DMS114 treated with DMSO at 0.1 percent for 48 hours (cell line): ENCODE measurements around the gene OTOA.
"Not testable (repeated sequence)": the region's sequence is repeated elsewhere in the genome, so short reads cannot be mapped to it uniquely, and the experiment has no call there.

Source experiments
- DNase-seq: peaks from one replicate; lab custom pipeline; 2025; ENCODE audit not compliant: unreplicated experiment; lab: John Stamatoyannopoulos, UW

OTOA gene

DNA sequence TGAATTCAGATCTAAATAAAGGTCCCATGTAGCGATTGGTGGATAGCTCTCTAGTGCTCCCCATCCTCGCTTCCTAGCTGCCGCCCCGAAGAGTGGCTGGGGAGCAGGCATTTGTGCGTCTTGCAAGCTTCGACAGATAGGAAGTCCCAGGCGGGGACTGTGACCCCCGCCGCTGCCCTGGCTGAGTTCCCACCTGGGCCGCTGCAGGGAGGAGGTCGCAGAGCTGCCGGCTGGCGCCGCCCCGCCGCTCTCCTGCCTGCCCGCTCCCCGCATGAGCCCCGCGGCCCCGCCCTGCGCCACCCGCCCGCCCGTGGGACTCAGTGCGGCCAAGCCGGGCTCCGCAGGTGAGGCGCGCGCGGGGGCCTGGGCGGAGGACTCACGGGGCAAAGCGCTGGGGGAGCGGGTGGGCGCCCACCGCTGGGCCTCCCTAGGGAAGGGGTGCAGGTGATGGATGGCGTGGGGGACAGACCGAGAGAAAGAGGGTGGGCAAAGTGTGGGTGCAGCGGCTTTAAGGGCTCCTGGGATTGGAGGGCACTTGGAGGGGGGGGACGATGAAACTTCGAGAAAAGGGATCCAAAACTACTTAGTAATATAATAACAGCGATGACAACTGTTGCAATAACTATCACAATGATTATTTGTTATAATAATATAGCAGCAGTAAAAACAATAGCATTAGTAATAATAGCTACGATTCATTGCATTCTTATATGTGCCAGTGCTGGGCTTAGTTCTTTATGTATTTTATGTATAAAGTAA, at the start of gene OTOA:
Gene OTOA, plus strand, starts transcription at position 80 of the 759 bp plus-strand sequence. CDS start 14,547 bp downstream, outside the sequence.
- no peak for DNase-seq

GRCh38 chr16:21614896-21615295, 48.9 kb upstream of the OTOA start:
- no peak for DNase-seq

GRCh38 chr16:21617607-21618006, 46.2 kb upstream of the OTOA start:
- DNase-seq = no peak

DNA sequence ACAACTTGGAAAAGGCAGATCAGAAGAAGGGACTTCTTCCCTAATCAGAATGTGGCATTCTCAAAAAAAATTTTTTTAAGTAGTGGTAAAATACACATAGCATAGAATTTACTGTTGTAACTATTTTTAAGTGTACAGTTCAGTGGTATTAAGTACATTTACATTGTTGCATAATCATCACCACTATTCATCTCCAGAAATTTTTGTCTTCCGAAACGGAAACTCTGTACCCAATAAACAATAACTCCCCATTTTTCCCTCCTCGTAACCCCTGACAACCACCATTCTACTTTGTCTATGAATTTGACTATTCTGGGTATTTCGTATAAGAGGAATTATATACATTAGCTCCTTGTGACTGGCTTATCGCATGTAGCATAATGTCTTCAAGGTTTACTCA, 45.5 kb upstream of the OTOA start:
- DNase-seq = no peak

- DNase-seq = no peak
These were observed 43.9 kb upstream of the OTOA start for GRCh38 chr16:21619765-21620425.

- no peak for DNase-seq
These were observed 43.2 kb upstream of the OTOA start for GRCh38 chr16:21620592-21620991.

- no peak for DNase-seq
These were observed 41.2 kb upstream of the OTOA start for GRCh38 chr16:21622545-21622944.

GRCh38 chr16:21625026-21625425, 38.7 kb upstream of the OTOA start:
- peak; percentile 8 for DNase-seq

- no peak for DNase-seq
These were observed 37.0 kb upstream of the OTOA start for GRCh38 chr16:21626659-21627277.

- no peak for DNase-seq
These were observed 35.5 kb upstream of the OTOA start for GRCh38 chr16:21628121-21628726.

DNA sequence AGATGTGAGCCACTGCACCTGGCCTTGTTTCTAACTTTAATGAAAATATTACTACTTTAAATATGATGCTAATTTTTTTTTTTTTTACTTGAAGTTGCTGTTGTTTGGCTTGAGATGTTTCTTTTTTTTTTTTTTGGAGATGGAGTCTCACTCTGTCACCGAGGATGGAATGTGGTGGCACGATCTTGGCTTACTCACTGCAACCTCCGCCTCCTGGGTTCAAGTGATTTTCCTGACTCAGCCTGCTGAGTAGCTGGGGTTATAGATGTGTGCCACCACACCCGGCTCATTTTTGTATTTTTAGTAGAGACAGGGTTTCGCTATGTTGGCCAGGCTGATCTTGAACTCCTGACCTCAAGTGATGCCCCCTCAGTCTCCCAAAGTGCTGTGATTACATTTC, 35.0 kb upstream of the OTOA start:
- DNase-seq = no peak

DNA sequence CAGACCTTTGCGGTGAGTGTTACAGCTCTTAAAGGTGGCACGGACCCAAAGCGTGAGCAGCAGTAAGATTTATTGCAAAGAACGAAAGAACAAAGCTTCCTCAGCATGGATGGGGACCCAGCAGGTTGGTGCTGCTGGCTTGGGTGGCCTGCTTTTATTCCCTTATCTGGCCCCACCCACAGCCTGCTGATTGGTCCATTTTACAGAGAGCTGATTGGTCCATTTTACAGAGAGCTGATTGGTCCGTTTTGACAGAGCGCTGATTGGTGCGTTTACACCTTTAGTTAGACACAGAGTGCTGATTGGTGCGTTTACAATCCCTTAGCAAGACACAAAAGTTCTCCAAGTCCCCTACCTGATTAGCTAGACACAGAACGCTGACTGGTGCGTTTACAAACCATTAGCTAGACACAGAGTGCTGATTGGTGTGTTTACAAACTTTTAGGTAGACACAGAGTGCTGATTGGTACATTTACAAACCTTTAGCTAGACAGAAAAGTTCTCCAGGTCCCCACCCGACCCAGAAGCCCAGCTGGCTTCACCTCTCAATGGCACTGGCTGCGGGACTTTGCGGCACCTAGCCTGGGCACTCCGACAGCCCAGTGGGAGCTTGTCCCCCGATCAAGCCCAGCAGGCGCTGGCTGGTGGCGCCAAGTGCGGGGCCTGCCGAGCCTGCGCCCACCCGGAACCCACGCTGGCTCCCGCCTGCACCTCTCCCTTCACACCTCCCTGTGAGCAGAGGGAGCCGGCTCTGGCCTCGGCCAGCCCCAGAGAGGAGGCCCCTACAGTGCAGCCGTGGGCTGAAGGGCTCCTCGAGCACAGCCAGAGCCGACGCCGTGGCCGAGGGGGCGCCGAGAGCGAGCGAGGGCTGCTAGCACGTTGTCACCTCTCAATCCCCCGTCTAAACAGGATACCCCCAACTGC, 33.9 kb upstream of the OTOA start:
- DNase-seq = not testable (repeated sequence)

DNA sequence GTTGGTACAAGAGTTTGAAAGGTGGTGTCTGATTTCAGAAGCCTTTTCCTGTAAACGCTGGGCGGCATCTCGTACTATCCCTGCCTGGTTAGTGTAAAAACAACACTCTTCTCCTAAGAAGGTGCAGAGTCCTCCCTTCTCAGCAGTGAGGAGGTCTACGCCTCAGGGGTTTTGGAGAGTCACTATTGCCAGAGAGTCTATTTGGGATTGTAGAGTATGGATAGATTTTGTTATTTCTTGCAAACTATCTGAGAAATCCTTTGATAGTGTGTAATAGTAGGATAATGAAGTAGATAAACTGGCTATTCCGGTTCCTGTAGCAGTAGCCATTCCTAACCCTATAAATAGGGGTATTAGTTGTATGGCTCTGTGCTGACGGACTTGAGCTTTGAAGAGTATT, 32.9 kb upstream of the OTOA start:
- not testable (repeated sequence) for DNase-seq

DNA sequence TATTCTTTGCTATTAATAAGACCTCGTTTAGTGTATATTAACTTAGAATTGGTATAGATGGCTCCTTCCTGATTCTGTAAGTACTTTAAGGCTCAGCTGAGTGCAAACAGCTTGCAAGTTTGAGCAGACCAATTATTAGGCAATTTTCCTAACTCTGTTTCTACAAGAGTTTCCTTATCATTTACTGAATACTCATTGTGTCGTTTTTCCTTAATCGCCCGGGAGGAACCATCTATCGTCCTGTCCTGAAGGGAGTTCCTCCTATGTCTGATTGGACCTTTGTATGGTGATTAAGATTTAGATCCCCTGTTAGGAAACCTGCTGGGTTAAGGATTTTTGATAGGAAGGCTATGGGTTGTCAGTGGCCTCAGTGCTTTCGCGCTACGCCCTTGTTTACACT, 32.4 kb upstream of the OTOA start:
- DNase-seq = not testable (repeated sequence)

GRCh38 chr16:21631951-21632575, 31.7 kb upstream of the OTOA start:
- DNase-seq = not testable (repeated sequence)

DNA sequence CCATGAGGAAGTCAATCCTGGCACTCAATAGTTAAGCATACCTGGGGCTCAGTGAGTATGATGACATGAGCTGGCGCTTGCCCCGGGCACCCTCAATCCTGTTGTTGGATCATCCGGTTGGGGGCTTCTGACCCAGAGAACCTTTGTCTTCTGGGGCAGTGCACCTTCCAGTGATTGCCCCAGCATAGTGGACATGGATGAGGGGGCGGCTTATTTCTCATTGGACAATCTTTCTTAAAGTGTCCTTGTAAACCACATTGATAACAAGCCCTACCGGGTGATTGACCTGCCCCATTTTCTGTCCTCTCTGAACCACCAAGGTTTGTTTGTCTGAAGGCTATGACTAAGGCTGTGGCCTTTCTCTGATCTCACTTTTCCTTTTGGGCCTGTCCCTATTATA, 29.6 kb upstream of the OTOA start:
- DNase-seq = no peak

DNA sequence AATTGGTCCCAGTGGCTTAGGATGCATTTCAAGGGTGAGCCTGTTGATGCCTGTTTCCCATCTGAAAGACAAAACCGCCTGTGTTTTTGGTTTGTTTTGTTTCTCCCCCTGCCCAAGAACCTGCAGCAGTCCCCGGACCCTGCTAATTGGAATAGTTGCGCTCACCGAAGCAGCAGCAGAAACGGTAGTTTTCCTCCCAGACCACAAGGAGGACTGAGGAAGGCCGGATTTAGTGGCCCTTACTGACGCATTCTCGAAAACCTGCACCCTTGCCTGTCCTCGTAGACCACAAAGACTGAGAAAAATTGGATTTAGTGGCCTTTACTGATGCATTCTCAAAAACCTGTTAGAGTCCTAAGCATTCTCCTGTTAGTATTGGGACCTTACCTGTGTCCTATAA, 28.1 kb upstream of the OTOA start:
- not testable (repeated sequence) for DNase-seq

- no peak for DNase-seq
These were observed 26.5 kb upstream of the OTOA start for GRCh38 chr16:21637032-21637968.

DNA sequence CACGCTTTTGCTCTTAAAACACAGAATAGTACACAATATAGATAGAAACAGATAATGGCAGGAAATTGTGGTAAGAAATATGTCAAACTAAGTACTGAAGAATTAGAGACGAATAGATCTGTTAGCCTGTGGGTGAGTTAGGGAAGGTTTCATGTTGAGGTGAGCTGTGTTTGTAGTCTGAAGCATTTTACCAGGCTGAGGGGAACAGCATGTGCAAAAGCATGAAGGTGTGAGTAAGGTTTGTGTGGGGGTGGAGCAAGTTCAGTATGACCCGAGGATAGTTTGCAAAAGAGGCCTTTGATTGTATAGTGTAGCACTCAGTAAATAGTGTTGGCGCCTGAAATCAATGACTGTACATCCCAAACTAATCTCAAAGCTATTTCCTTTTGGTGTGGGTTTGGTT, 25.2 kb upstream of the OTOA start:
- DNase-seq = no peak
